ENCODE measurements around the gene PDE11A.

PDE11A gene

GRCh38 chr2:177667626-177668025 is 405.0 kb downstream of the PDE11A start:
- no peak for DNase-seq (ENCODE audit: low spot score)

GRCh38 chr2:177666408-177666807 is 406.2 kb downstream of the PDE11A start:
- no peak for DNase-seq (ENCODE audit: low spot score)

- DNase-seq (ENCODE audit: low spot score): no peak
Measured at GRCh38 chr2:177665948-177666347, 406.6 kb downstream of the PDE11A start.

GRCh38 chr2:177665328-177665727 is 407.2 kb downstream of the PDE11A start:
- DNase-seq (ENCODE audit: low spot score): no peak

GRCh38 chr2:177662895-177663294 is 409.7 kb downstream of the PDE11A start:
- DNase-seq (ENCODE audit: low spot score): no peak

GRCh38 chr2:177660742-177661141 is 411.8 kb downstream of the PDE11A start:
- DNase-seq (ENCODE audit: low spot score): no peak

- DNase-seq (ENCODE audit: low spot score): no peak
Measured at GRCh38 chr2:177658309-177658708, 414.3 kb downstream of the PDE11A start.

- DNase-seq (ENCODE audit: low spot score): no peak
Measured at GRCh38 chr2:177651833-177652232, 420.7 kb downstream of the PDE11A start.

- DNase-seq (ENCODE audit: low spot score): no peak
Measured at GRCh38 chr2:177649568-177650518, 422.7 kb downstream of the PDE11A start.

- no peak for DNase-seq (ENCODE audit: low spot score)
Measured at GRCh38 chr2:177646791-177647190, 425.8 kb downstream of the PDE11A start.

- DNase-seq (ENCODE audit: low spot score): no peak
Measured at GRCh38 chr2:177646241-177646640, 426.3 kb downstream of the PDE11A start.

- no peak for DNase-seq (ENCODE audit: low spot score)
Measured at GRCh38 chr2:177641331-177641730, 431.2 kb downstream of the PDE11A start.

GRCh38 chr2:177640423-177640822 is 432.2 kb downstream of the PDE11A start:
- DNase-seq (ENCODE audit: low spot score): no peak

GRCh38 chr2:177639262-177639914 is 433.2 kb downstream of the PDE11A start:
- no peak for DNase-seq (ENCODE audit: low spot score)

- DNase-seq (ENCODE audit: low spot score): no peak
Measured at GRCh38 chr2:177638507-177638906, 434.1 kb downstream of the PDE11A start.

- no peak for DNase-seq (ENCODE audit: low spot score)
Measured at GRCh38 chr2:177636672-177637071, 435.9 kb downstream of the PDE11A start.

GRCh38 chr2:177635696-177636095 is 436.9 kb downstream of the PDE11A start:
- DNase-seq (ENCODE audit: low spot score): no peak

- no peak for DNase-seq (ENCODE audit: low spot score)
Measured at GRCh38 chr2:177633910-177634294, 438.7 kb downstream of the PDE11A start.

GRCh38 chr2:177633111-177633510 is 439.5 kb downstream of the PDE11A start:
- no peak for DNase-seq (ENCODE audit: low spot score)

- DNase-seq (ENCODE audit: low spot score): no peak
Measured at GRCh38 chr2:177631680-177632079, 440.9 kb downstream of the PDE11A start.

GRCh38 chr2:177629357-177630024 is 443.1 kb downstream of the PDE11A start:
- no peak for DNase-seq (ENCODE audit: low spot score)

GRCh38 chr2:177628831-177629230 is 443.7 kb downstream of the PDE11A start:
- DNase-seq (ENCODE audit: low spot score): no peak

Data from NAMALWA (cell line).